ENCODE data around the gene PCSK5.

GRCh38 chr9:75974016-75974766 is 83.7 kb downstream of the PCSK5 start:
- TF ChIP-seq RAD21 (conservative IDR thresholded peaks at IDR 0.05) (no peak), SMC3 (conservative IDR thresholded peaks at IDR 0.05; ENCODE audit: poor library complexity) (no peak), EP300 (conservative IDR thresholded peaks at IDR 0.05; ENCODE audit: poor library complexity, severe bottlenecking) (no peak), REST (IDR thresholded peaks at IDR 0.05; ENCODE audit: borderline replicate concordance) (no peak)
- TF ChIP-seq, protein P1, sequence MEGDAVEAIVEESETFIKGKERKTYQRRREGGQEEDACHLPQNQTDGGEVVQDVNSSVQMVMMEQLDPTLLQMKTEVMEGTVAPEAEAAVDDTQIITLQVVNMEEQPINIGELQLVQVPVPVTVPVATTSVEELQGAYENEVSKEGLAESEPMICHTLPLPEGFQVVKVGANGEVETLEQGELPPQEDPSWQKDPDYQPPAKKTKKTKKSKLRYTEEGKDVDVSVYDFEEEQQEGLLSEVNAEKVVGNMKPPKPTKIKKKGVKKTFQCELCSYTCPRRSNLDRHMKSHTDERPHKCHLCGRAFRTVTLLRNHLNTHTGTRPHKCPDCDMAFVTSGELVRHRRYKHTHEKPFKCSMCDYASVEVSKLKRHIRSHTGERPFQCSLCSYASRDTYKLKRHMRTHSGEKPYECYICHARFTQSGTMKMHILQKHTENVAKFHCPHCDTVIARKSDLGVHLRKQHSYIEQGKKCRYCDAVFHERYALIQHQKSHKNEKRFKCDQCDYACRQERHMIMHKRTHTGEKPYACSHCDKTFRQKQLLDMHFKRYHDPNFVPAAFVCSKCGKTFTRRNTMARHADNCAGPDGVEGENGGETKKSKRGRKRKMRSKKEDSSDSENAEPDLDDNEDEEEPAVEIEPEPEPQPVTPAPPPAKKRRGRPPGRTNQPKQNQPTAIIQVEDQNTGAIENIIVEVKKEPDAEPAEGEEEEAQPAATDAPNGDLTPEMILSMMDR (IDR thresholded peaks at IDR 0.05; ENCODE audit: poor library complexity, severe bottlenecking), result no peak

Measured in neural cell (in vitro differentiated cells).